Aorta (tissue), 5 donors: ENCODE results near the gene MX2. TPM values are rescaled to one million over a fixed set of nuclear protein-coding genes. Genes with fewer than 3 reads are reported as not detected.

Source experiments
- ATAC-seq: fragments of 200-7000 bp; cut with Tn5 transposase; one replicate; pipeline ENCODE4 v1.9.1; 2022; ENCODE audit warnings: moderate library complexity; ENCODE audit not compliant: low FRiP score
- DNase-seq, 2 donors: peaks; one replicate each; pipeline ENCODE4 v3.0.0-alpha.2; 2020
- H3K27ac ChIP-seq, 2 donors: one replicate each; pipeline ENCODE4 v1.5.1; 2013; ENCODE audit warnings: low read length in 2 of 2, mild to moderate bottlenecking in 2 of 2, moderate library complexity in 2 of 2, control low read depth in 1 of 2, inconsistent platforms in 1 of 2, low read depth in 1 of 2
- H3K27me3 ChIP-seq, 2 donors: one replicate each; pipeline ENCODE4 v1.6.1; 2013; ENCODE audit warnings: control low read depth in 1 of 2, low read length in 1 of 2, mild to moderate bottlenecking in 1 of 2, moderate library complexity in 1 of 2; ENCODE audit not compliant: insufficient read depth in 2 of 2, control insufficient read depth in 1 of 2
- H3K36me3 ChIP-seq, 2 donors: one replicate each; pipeline ENCODE4 v1.6.1; 2013; ENCODE audit warnings: control low read depth in 1 of 2, low read length in 1 of 2, mild to moderate bottlenecking in 1 of 2; ENCODE audit not compliant: insufficient read depth in 2 of 2, control insufficient read depth in 1 of 2
- H3K4me1 ChIP-seq, 2 donors: one replicate each; pipeline ENCODE4 v1.6.1; 2013; ENCODE audit warnings: low read length in 2 of 2, control low read depth in 1 of 2, mild to moderate bottlenecking in 1 of 2, moderate library complexity in 1 of 2; ENCODE audit not compliant: insufficient read depth in 2 of 2, control insufficient read depth in 1 of 2
- H3K4me3 ChIP-seq, 2 donors: one replicate each; pipeline ENCODE4 v1.5.1; 2013; ENCODE audit warnings: low read length in 2 of 2, control low read depth in 1 of 2, mild to moderate bottlenecking in 1 of 2
- H3K9me3 ChIP-seq: one replicate; pipeline ENCODE4 v1.6.1; 2013; ENCODE audit warnings: mild to moderate bottlenecking, low read length; ENCODE audit not compliant: control insufficient read depth
- WGBS, 2 donors: extraction: QIAGEN DNeasy Blood & Tissue Kit; methylation state at CpG; one replicate each; pipeline ENCODE4 v1.1.7; 2013; 5-methylcytosine and 5-hydroxymethylcytosine counted together
- intact Hi-C, 2 donors: fragments of 100-400 bp; cut with DNase I; formaldehyde crosslinking; loops; one replicate each; pipeline versions ENCODE4 v1.14.2 to v1.15.0; 2022
- polyA plus RNA-seq, 2 donors: library from polyadenylated mRNA; stranded (reverse); fragments of 200-250 nt; gene quantifications; one replicate each; pipeline ENCODE4 v1.2.3, GENCODE V29; 2013
- total RNA-seq, 2 donors: library from RNA; stranded (reverse); fragmentation: NEBNext Ultra II Directional; extraction: Animal tissue kit (Norgen Biotek cat#: 25700); gene quantifications; one replicate each; pipeline ENCODE4 v1.2.1, GENCODE V29; 2021
- donor health status: healthy with polysubstance abuse.
- donor health status: Bipolar disorder and iron deficiency.
- donor health status: DM: no; HTN: no; CAD: no.
- donor health status: DM: no; HTN: no; CAD: no.
- donor health status: DM: yes; HTN: yes; CAD: no.

Gene MX2
- total and polyA plus RNA-seq, 4 donors = 0.69 to 21.8 (median 12.5) TPM

GRCh38 chr21:41442481-41443186 is 80.8 kb downstream of the MX2 start:
- no peak for ATAC-seq
- WGBS, 2 donors = 85 to 88% methylated on average over 2 of the region's 2 CpGs
- no peak overlapping the region for H3K27ac ChIP-seq
- no peaks in the 10 kb centered on the region for H3K4me1 ChIP-seq
- intact Hi-C loops = no loop called here
- H3K27me3 ChIP-seq = no peaks in the 10 kb centered on the region
- no peaks in the 10 kb centered on the region for H3K9me3 ChIP-seq
- H3K4me3 ChIP-seq = no peak overlapping the region
- H3K36me3 ChIP-seq = peaks cover 10 to 12% of the 10 kb centered on the region in 2 donors
- DNase-seq = no peak

DNA sequence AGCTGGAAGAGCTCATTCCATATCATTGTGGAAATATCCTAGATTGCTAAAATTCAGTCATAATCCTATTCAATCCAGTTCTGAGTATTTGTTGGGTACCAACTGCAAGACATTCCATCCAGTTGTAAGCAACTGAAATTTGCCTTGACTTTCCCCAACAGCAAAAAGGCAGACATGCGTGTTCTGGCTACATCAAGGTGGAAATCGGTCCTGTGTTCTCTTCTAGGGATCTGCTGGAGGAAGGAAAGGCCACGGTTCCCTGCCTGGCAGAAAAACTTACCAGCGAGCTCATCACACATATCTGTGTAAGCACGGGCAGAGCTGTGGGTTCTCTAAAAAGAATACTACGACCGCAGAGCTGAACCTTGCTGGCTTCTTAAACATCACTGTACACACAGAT is 81.7 kb downstream of the MX2 start:
- intact Hi-C loops = no loop called here
- no peaks in the 10 kb centered on the region for H3K27me3 ChIP-seq

DNA sequence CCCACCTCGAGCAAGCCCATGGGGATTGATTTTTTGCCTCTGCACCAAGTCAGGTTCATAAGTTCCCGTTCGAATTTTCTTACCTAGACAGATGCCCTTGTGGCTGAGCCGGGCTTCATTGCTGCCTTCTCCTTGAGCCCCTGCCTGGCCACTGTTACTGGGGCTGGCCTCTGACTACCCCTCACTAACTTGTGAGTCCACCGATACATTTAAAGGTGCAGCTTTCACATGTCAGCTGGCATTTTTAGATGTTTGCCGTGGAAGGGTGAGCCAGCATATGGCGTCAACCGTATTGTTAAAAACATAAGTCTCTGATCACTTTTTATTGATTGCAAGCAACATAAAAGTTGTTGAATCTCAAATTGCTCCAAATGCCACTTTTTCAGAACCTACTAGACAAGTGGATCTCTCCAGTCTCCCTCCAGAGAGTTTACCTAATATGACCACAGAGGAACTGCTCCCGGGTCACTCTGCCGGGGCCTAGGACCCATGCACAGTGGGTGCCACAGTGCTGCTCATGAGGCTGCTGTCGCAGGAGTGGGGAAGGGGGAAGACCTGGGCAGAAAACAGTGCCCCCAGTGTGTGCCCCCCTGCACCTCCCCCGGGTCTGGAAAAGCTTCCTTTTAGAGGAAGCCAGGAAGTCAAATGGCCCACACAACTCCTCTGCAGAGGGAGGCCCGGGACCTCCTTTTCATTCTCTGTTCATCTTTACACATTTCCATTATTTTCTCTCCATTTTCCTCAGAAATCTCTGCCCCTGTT is 83.1 kb downstream of the MX2 start:
- Histone ChIP-seq H3K36me3 (peaks cover 10 to 14% of the 10 kb centered on the region in 2 donors), H3K4me1 (no peaks in the 10 kb centered on the region), H3K9me3 (no peaks in the 10 kb centered on the region), H3K27ac (no peak overlapping the region), H3K4me3 (no peak overlapping the region), H3K27me3 (no peaks in the 10 kb centered on the region)
- DNase-seq (no peak), ATAC-seq (no peak)
- intact Hi-C loops = no loop called here
- 88 to 91% methylated on average over 13 of the region's 13 CpGs for whole genome bisulfite sequencing, 2 donors

More for the DNA sequence above, 81.7 kb downstream of the MX2 start:
- Histone ChIP-seq H3K9me3 (no peaks in the 10 kb centered on the region), H3K27ac (no peak overlapping the region), H3K36me3 (peaks cover 10% of the 10 kb centered on the region in 2 donors), H3K4me3 (no peak overlapping the region), H3K4me1 (no peaks in the 10 kb centered on the region)
- no peak for DNase-seq
- 89 to 92% methylated on average over 7 of the region's 7 CpGs for WGBS, 2 donors
- ATAC-seq = no peak

- ATAC-seq = no peak
- Histone ChIP-seq H3K4me3 (no peak overlapping the region), H3K4me1 (no peaks in the 10 kb centered on the region), H3K9me3 (no peaks in the 10 kb centered on the region), H3K27me3 (no peaks in the 10 kb centered on the region), H3K27ac (no peak overlapping the region), H3K36me3 (peaks cover 10 to 15% of the 10 kb centered on the region in 2 donors)
- 83 to 88% methylated on average over 7 of the region's 7 CpGs for WGBS, 2 donors
- intact Hi-C loops = no loop called here
- DNase-seq = no peak
Measured at GRCh38 chr21:41445465-41445862, 83.6 kb downstream of the MX2 start.

- ATAC-seq = no peak
- DNase-seq = no peak
- Histone ChIP-seq H3K4me3 (no peak overlapping the region), H3K4me1 (no peaks in the 10 kb centered on the region), H3K27me3 (no peaks in the 10 kb centered on the region), H3K9me3 (no peaks in the 10 kb centered on the region), H3K27ac (no peak overlapping the region), H3K36me3 (peaks cover 7 to 15% of the 10 kb centered on the region in 2 donors)
- 72 to 91% methylated on average over 4 of the region's 4 CpGs for WGBS, 2 donors
- intact Hi-C loops = no loop called here
Measured at GRCh38 chr21:41446586-41446985, 84.8 kb downstream of the MX2 start.

- intact Hi-C loops = no loop called here
- Histone ChIP-seq H3K4me1 (no peaks in the 10 kb centered on the region), H3K4me3 (no peak overlapping the region), H3K27me3 (no peaks in the 10 kb centered on the region), H3K27ac (no peak overlapping the region), H3K36me3 (peaks cover 6 to 15% of the 10 kb centered on the region in 2 donors), H3K9me3 (no peaks in the 10 kb centered on the region)
- 91 to 93% methylated on average over 3 of the region's 3 CpGs for WGBS, 2 donors
- DNase-seq (no peak), ATAC-seq (no peak)
Measured at GRCh38 chr21:41447356-41447755, 85.5 kb downstream of the MX2 start.

DNA sequence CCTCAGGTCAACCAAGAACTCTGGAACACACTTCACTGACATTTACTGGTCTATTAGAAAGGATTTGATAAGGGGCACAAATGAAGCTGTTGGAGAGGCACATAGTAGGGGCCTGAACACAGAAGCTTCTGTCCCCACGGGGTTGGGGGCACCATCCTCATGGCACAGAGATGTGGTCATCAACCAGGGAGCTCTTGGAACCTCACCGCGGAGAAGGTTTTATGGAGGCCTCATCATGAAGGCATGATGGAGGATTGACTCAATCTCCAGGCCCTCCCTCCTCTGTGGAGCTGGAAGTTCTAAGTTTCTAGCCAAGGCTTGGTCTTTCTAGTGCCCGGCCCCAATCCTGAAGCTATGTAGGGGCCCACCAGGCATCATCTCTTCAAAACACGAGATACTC is 87.8 kb downstream of the MX2 start:
- no peak for DNase-seq
- intact Hi-C loops = no loop called here
- 74 to 81% methylated on average over 5 of the region's 5 CpGs for WGBS, 2 donors

GRCh38 chr21:41451753-41452676 is 90.2 kb downstream of the MX2 start:
- DNase-seq = no peak
- Histone ChIP-seq H3K4me3 (no peak overlapping the region), H3K9me3 (no peaks in the 10 kb centered on the region), H3K27me3 (no peaks in the 10 kb centered on the region), H3K36me3 (peaks cover 3 to 10% of the 10 kb centered on the region in 2 donors), H3K27ac (no peak overlapping the region), H3K4me1 (no peaks in the 10 kb centered on the region)
- WGBS, 2 donors = 84 to 88% methylated on average over 16 of the region's 16 CpGs
- no peak for ATAC-seq
- intact Hi-C loops = no loop called here

More for the DNA sequence above, 87.8 kb downstream of the MX2 start:
- Histone ChIP-seq H3K4me3 (no peak overlapping the region), H3K4me1 (no peaks in the 10 kb centered on the region), H3K27me3 (no peaks in the 10 kb centered on the region), H3K9me3 (no peaks in the 10 kb centered on the region), H3K36me3 (peaks cover 6 to 15% of the 10 kb centered on the region in 2 donors), H3K27ac (no peak overlapping the region)
- no peak for ATAC-seq
